ENCODE measurements around the gene KMT2C. TPM values are rescaled to one million over a fixed set of nuclear protein-coding genes. Genes with fewer than 3 reads are reported as not detected.
A peak's percentile ranks its signal among the peaks of the same experiment; 100 is the strongest.

KMT2C gene
- total RNA-seq, 4 donors from 2014 or later, result 44.1 to 67.6 (median 63.9) TPM

DNA sequence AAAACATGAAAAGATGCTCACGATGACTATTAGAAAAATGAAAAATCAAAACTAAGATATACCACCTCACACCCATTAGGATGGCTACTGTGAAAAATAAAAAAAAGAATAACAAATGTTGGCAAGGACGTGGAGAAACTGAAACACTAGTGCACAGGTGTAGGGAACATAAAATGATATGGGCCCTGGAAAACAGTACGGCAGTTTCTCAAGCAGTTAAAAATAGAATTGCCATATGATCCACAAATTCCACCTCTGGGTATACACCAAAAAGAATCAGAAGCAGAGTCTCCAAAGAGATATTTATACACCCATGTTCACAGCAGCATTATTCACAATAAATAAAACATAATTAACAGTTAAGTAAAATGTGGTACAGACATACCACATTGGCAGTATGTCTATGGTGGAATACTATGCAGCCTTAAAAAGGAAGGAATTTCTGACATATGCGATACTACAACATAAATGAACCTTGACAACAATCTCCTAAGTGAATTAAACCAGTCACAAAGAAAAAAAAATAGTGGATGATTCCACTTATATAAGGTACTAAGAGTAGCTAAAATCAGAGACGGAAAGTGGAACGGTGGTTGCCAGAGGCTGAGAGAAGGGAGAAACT is 69.7 kb downstream of the KMT2C start:
- Histone ChIP-seq H3K36me3 (no peaks in the 10 kb centered on the region), H3K4me3 (peak overlapping the region in 1 of 4 donors; percentile 5), H3K27me3 (no peaks in the 10 kb centered on the region), H3K27ac (peak overlapping the region; percentile 70 to 87 (median 80)), H3K4me1 (peaks cover 86 to 93% of the 10 kb centered on the region in 2 donors), H3K9me3 (no peaks in the 10 kb centered on the region)
- DNase-seq (no peak), ATAC-seq (peak; percentile 84 to 87)
- in situ Hi-C loops (cut with MboI; ENCODE audit: low sequenced_read_pairs in 4 of 4), result no loop called here
- intact Hi-C loops (cut with DNase I; ENCODE audit: low total_unique reads), result no loop called here
- TF ChIP-seq CTCF (IDR thresholded peaks at IDR 0.05 in 4 of 5, conservative IDR thresholded peaks at IDR 0.05 in 1 of 5) (no peak), POLR2A (IDR thresholded peaks at IDR 0.05) (no peak)

- Histone ChIP-seq H3K36me3 (no peaks in the 10 kb centered on the region), H3K4me3 (no peak overlapping the region), H3K9me3 (no peaks in the 10 kb centered on the region), H3K27me3 (no peaks in the 10 kb centered on the region), H3K4me1 (peaks cover 77 to 83% of the 10 kb centered on the region in 2 donors), H3K27ac (peak overlapping the region; percentile 28 to 87 (median 80))
- ATAC-seq (peak in 1 of 2 donors; percentile 18), DNase-seq (no peak)
- intact Hi-C loops (cut with DNase I; ENCODE audit: low total_unique reads) (no loop called here), in situ Hi-C loops (cut with MboI; ENCODE audit: low sequenced_read_pairs in 4 of 4) (no loop called here)
- TF ChIP-seq CTCF (IDR thresholded peaks at IDR 0.05 in 4 of 5, conservative IDR thresholded peaks at IDR 0.05 in 1 of 5) (no peak), POLR2A (IDR thresholded peaks at IDR 0.05) (no peak)
These were observed 72.0 kb downstream of the KMT2C start for GRCh38 chr7:152363798-152364197.

DNA sequence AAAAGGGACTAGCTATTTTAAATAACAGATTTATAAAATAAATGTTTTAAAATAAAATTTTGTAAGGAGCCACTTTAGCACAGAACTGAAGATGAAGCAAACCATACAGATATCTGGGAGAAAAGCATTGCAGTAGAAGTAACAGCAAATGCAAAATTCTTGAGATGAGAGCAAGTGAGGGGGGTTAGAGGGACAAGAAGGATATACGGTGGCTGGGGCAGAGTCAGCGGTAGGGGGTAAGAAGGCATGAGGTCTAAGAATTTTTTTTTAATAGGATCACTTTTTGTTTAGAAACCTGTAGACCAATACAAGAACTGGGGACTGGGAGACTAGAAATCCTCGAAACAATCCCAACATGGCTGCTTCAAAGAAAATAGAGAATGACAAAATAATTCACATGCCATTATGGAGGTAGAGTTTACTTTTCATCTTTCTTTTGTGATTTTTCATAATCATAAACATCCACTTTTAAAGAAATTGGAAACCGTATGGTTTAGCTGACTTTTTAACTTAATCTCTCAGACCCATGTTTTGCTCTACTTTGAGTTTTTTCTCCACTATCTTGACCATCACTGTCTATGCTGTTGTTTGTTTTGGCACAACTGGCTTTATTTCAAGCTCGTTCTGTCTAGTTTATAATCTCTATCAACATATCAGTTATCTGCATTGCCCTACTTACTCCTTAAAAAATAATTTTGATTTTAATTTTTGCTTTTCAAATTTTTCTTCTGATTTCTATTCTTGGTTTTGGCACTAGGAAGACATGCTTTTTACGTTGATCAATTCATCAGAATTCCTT is 73.5 kb downstream of the KMT2C start:
- DNase-seq, result no peak
- Histone ChIP-seq H3K9me3 (no peaks in the 10 kb centered on the region), H3K4me3 (no peak overlapping the region), H3K27me3 (no peaks in the 10 kb centered on the region), H3K36me3 (no peaks in the 10 kb centered on the region), H3K4me1 (peaks cover 67 to 72% of the 10 kb centered on the region in 2 donors), H3K27ac (peak overlapping the region in 3 of 4 donors; percentile 18 to 87 (median 25))
- TF ChIP-seq CTCF (IDR thresholded peaks at IDR 0.05 in 4 of 5, conservative IDR thresholded peaks at IDR 0.05 in 1 of 5) (no peak), POLR2A (IDR thresholded peaks at IDR 0.05) (no peak)
- in situ Hi-C loops (cut with MboI; ENCODE audit: low sequenced_read_pairs in 4 of 4) (no loop called here), intact Hi-C loops (cut with DNase I; ENCODE audit: low total_unique reads) (no loop called here)
- ATAC-seq, result no peak

DNA sequence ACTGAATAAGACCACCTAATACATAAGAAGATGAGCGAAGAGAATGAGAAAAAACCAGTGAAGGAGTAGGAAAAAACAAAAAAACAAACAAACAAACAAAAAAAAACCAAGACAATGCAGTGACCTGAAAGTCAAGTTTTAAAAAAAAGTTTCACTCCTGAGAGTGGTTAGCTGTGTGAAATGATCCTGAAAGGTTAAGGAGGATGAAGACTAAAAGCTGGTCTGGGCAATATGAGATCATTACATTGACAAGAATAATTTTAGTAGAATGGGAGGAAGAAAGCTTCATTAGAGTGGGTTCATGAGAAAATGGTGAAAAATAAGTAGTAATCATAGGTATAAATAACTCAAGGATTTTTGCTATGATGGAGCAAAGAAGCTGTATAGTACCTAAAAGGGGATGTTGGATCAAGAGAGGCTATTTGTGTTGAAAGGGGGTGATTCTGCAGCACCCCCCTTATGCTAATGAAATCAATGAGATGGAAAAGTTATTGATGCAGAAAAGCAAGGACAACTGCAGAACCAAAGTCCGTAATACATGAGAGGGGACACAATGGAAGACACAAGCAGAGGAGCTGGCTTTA is 80.2 kb downstream of the KMT2C start:
- no peak for TF ChIP-seq CTCF (IDR thresholded peaks at IDR 0.05 in 4 of 5, conservative IDR thresholded peaks at IDR 0.05 in 1 of 5)
- TF ChIP-seq POLR2A (IDR thresholded peaks at IDR 0.05), result no peak
- intact Hi-C loops (cut with DNase I; ENCODE audit: low total_unique reads), result no loop called here
- in situ Hi-C loops (cut with MboI; ENCODE audit: low sequenced_read_pairs in 4 of 4), result no loop called here
- no peaks in the 10 kb centered on the region for H3K27me3 ChIP-seq
- no peaks in the 10 kb centered on the region for H3K36me3 ChIP-seq
- no peak overlapping the region for H3K4me3 ChIP-seq
- no peak overlapping the region for H3K27ac ChIP-seq
- H3K9me3 ChIP-seq, result no peaks in the 10 kb centered on the region
- DNase-seq (no peak), ATAC-seq (no peak)
- H3K4me1 ChIP-seq, result peaks cover 20% of the 10 kb centered on the region in 2 donors

All from gastrocnemius medialis (tissue), 4 donors.